ENCODE data around the gene WT1. TPM values are rescaled to one million over a fixed set of nuclear protein-coding genes. Genes with fewer than 3 reads are reported as not detected.

The WT1 gene
- total RNA-seq, 1 donor from 2014 or later = not detected

DNA sequence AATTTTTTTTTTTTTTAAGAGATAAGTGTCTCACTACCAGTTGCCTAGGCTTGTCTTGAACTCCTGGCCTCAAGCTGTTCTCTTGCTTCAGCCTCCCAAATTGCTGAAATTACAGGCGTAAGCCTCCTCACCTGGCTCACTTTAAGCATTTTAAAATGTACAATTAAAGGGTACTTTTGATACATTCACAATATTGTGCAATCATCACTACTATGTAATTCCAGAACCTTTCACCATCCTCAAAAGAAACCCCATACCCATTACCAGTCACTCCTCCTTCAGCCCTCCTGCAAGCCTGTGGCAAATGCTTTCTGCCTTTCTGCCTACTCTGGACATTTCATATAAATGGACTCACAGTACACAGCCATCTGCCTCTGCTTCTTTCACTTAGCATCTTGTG is 34.5 kb upstream of the WT1 start:
- Histone ChIP-seq H3K27ac (no peak overlapping the region), H3K36me3 (no peaks in the 10 kb centered on the region), H3K4me3 (no peak overlapping the region), H3K27me3 (no peaks in the 10 kb centered on the region), H3K9me3 (no peaks in the 10 kb centered on the region), H3K4me1 (no peaks in the 10 kb centered on the region)
- intact Hi-C loops (cut with DNase I) = no loop called here
- TF ChIP-seq, protein P1, sequence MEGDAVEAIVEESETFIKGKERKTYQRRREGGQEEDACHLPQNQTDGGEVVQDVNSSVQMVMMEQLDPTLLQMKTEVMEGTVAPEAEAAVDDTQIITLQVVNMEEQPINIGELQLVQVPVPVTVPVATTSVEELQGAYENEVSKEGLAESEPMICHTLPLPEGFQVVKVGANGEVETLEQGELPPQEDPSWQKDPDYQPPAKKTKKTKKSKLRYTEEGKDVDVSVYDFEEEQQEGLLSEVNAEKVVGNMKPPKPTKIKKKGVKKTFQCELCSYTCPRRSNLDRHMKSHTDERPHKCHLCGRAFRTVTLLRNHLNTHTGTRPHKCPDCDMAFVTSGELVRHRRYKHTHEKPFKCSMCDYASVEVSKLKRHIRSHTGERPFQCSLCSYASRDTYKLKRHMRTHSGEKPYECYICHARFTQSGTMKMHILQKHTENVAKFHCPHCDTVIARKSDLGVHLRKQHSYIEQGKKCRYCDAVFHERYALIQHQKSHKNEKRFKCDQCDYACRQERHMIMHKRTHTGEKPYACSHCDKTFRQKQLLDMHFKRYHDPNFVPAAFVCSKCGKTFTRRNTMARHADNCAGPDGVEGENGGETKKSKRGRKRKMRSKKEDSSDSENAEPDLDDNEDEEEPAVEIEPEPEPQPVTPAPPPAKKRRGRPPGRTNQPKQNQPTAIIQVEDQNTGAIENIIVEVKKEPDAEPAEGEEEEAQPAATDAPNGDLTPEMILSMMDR (IDR thresholded peaks at IDR 0.05) = no peak
- DNase-seq (ENCODE audit: low spot score in 2 of 2) = no peak

DNA sequence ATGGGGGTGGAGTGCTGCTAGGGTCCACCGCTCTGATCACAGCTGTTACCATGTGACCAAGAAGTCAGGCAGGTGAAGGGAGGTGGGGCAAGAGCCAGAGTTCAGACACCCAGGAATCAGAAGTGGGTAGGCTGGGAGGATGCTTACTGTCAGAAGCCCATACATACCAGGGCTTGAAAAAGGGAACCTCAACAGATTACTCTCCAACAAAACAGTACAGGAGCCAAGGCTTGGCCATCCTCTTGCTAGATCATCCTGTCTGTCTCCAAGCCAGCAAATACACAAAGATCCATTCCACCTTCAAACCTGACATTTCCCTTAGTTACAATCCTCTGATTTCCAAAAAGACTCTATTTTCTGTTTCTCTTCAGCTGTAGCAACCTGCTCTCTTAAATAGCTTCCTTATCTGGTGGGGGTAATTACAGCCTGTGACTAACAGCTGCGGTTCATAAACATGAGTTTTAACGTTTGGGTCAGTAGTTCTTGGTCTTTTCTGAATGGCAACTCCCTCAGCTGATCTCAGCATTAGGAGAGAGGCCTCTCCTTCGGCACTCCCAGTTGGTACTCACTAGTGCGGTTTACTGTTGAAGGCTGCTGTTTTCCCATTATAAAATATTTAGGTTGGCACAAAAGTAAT is 31.1 kb upstream of the WT1 start:
- Histone ChIP-seq H3K9me3 (no peaks in the 10 kb centered on the region), H3K27ac (no peak overlapping the region), H3K36me3 (no peaks in the 10 kb centered on the region), H3K27me3 (no peaks in the 10 kb centered on the region), H3K4me3 (no peak overlapping the region), H3K4me1 (no peaks in the 10 kb centered on the region)
- TF ChIP-seq, protein P1 (IDR thresholded peaks at IDR 0.05) = no peak
- DNase-seq (ENCODE audit: low spot score in 2 of 2) = no peak
- intact Hi-C loops (cut with DNase I) = no loop called here

- H3K36me3 ChIP-seq = no peaks in the 10 kb centered on the region
- no peak for DNase-seq (ENCODE audit: low spot score in 2 of 2)
- no peaks in the 10 kb centered on the region for H3K27me3 ChIP-seq
- no peaks in the 10 kb centered on the region for H3K4me1 ChIP-seq
- no peaks in the 10 kb centered on the region for H3K9me3 ChIP-seq
- no peak overlapping the region for H3K4me3 ChIP-seq
- TF ChIP-seq, protein P1 (IDR thresholded peaks at IDR 0.05) = no peak
- no peak overlapping the region for H3K27ac ChIP-seq
- intact Hi-C loops (cut with DNase I) = no loop called here
Measured at GRCh38 chr11:32464078-32464477, 28.7 kb upstream of the WT1 start.

GRCh38 chr11:32462011-32462690 is 26.8 kb upstream of the WT1 start:
- DNase-seq (ENCODE audit: low spot score in 2 of 2) = no peak
- Histone ChIP-seq H3K27ac (no peak overlapping the region), H3K9me3 (no peaks in the 10 kb centered on the region), H3K27me3 (no peaks in the 10 kb centered on the region), H3K4me1 (no peaks in the 10 kb centered on the region), H3K4me3 (no peak overlapping the region), H3K36me3 (no peaks in the 10 kb centered on the region)
- TF ChIP-seq, protein P1 (IDR thresholded peaks at IDR 0.05) = no peak
- intact Hi-C loops (cut with DNase I) = no loop called here

- no peak for DNase-seq (ENCODE audit: low spot score in 2 of 2)
- Histone ChIP-seq H3K36me3 (no peaks in the 10 kb centered on the region), H3K27me3 (no peaks in the 10 kb centered on the region), H3K4me1 (no peaks in the 10 kb centered on the region), H3K4me3 (no peak overlapping the region), H3K9me3 (no peaks in the 10 kb centered on the region), H3K27ac (no peak overlapping the region)
- intact Hi-C loops (cut with DNase I) = no loop called here
- TF ChIP-seq, protein P1 (IDR thresholded peaks at IDR 0.05) = no peak
Measured at GRCh38 chr11:32456864-32457263, 21.5 kb upstream of the WT1 start.
